Measurements from ENCODE around the gene WNK3. TPM values are rescaled to one million over a fixed set of nuclear protein-coding genes. Genes with fewer than 3 reads are reported as not detected.

The WNK3 gene
- total RNA-seq, 4 donors from 2014 or later = 0.18 to 0.83 (median 0.53) TPM

DNA sequence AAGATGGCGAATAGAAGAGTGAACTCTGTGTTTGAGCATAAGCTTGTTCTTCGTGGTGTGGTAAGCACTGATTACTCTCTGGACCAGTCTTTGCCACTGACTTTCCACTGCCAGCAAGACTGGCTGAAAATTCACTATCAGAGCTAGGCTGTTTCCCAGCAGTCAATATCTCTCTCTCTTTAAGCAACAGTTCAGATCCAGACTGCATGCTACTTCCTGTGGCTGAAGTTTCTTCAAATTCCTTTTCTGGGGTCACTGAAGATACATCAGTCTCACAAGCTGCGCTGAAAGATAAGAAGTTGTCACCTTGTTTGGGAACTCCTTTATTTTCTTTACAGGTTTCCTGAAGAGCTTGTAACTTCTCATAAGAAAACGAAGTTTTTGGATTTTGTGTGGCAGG is 120.8 kb downstream of the WNK3 start:
- H3K4me1 ChIP-seq = no peaks in the 10 kb centered on the region
- H3K27ac ChIP-seq = no peak overlapping the region
- no peak for TF ChIP-seq POLR2A (IDR thresholded peaks at IDR 0.05)
- TF ChIP-seq, protein P1, sequence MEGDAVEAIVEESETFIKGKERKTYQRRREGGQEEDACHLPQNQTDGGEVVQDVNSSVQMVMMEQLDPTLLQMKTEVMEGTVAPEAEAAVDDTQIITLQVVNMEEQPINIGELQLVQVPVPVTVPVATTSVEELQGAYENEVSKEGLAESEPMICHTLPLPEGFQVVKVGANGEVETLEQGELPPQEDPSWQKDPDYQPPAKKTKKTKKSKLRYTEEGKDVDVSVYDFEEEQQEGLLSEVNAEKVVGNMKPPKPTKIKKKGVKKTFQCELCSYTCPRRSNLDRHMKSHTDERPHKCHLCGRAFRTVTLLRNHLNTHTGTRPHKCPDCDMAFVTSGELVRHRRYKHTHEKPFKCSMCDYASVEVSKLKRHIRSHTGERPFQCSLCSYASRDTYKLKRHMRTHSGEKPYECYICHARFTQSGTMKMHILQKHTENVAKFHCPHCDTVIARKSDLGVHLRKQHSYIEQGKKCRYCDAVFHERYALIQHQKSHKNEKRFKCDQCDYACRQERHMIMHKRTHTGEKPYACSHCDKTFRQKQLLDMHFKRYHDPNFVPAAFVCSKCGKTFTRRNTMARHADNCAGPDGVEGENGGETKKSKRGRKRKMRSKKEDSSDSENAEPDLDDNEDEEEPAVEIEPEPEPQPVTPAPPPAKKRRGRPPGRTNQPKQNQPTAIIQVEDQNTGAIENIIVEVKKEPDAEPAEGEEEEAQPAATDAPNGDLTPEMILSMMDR (IDR thresholded peaks at IDR 0.05) = no peak
- no peaks in the 10 kb centered on the region for H3K27me3 ChIP-seq
- no peak for DNase-seq
- H3K36me3 ChIP-seq = no peaks in the 10 kb centered on the region
- no peaks in the 10 kb centered on the region for H3K9me3 ChIP-seq
- H3K4me3 ChIP-seq = no peak overlapping the region

DNA sequence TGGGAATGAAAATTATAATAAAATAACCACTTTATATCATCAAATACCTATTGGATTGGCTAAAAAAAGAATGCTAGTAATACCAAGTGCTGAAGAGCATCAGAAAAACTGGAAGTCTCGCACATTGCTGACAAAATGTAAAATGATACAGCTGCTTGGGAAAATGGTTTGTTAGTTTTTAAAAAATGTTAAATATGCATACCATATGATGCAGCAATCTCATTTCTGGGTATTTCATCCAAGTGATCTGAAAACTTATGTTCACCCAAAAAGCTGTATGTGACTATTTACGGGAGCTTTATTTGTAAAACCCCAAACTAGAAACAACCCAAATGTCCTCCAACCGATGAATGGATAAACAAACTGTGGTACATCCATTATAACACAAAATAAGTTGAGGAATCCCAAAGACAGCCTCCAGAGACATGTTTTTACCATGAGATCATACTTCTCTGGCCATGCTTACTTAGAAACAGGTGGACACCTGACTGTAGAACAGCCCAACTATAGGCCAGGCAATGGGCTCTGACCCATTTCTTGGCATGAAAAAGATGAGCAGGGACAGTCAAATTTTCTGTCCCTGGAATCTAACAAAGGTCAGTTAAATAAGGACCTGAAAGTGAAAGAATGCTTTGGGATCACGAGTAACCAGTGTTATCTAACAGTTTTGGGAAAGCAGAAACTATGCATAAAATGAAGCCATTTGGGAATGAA is 127.3 kb downstream of the WNK3 start:
- H3K36me3 ChIP-seq = no peaks in the 10 kb centered on the region
- no peak for DNase-seq
- no peaks in the 10 kb centered on the region for H3K4me1 ChIP-seq
- H3K9me3 ChIP-seq = no peaks in the 10 kb centered on the region
- no peak overlapping the region for H3K27ac ChIP-seq
- TF ChIP-seq POLR2A (IDR thresholded peaks at IDR 0.05) = no peak
- TF ChIP-seq, protein P1 (IDR thresholded peaks at IDR 0.05) = no peak
- no peaks in the 10 kb centered on the region for H3K27me3 ChIP-seq
- H3K4me3 ChIP-seq = no peak overlapping the region

DNA sequence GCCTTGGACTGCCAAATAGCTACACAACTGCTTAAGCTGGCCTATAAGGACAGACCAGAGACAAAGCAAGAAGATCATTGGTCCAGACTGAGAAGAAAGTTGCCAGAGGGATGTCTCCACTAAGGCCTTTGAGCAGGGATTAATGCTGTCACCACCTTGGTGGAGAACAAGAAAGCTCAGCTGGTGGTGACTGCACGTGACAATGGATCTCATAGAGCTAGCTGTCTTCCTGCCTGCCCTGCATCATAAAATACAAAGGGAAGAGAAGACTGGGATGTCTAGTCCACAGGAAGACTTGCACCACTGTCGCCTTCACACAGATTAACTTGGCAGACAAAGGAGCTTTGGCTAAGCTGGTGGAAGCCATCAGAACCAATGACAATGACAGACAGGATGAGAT is 134.3 kb downstream of the WNK3 start:
- no peaks in the 10 kb centered on the region for H3K36me3 ChIP-seq
- no peaks in the 10 kb centered on the region for H3K4me1 ChIP-seq
- H3K9me3 ChIP-seq = no peaks in the 10 kb centered on the region
- DNase-seq = no peak
- no peak overlapping the region for H3K27ac ChIP-seq
- no peaks in the 10 kb centered on the region for H3K27me3 ChIP-seq
- H3K4me3 ChIP-seq = no peak overlapping the region
- TF ChIP-seq, protein P1 (IDR thresholded peaks at IDR 0.05) = no peak
- TF ChIP-seq POLR2A (IDR thresholded peaks at IDR 0.05) = no peak

DNA sequence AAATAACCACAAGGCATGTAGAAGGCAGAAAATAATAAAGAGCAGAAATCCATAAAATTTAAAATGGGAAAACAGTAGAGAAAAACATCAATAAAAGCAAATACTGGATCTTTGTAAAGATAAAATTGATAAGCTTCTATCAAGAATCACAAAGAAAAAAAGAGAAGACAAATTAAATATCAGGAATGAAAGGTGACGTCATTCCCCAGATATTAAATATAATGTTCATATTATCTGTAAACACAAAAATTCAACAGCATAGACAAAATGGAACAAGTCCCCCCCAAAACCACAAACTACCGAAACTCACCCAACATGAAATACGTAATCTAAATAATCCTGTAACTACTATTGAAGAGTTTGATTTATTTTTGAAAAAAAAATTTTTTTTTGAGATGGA is 144.2 kb downstream of the WNK3 start:
- Histone ChIP-seq H3K27me3 (no peaks in the 10 kb centered on the region), H3K4me3 (no peak overlapping the region), H3K4me1 (no peaks in the 10 kb centered on the region), H3K36me3 (no peaks in the 10 kb centered on the region), H3K9me3 (no peaks in the 10 kb centered on the region), H3K27ac (no peak overlapping the region)
- TF ChIP-seq, protein P1 (IDR thresholded peaks at IDR 0.05) = no peak
- TF ChIP-seq POLR2A (IDR thresholded peaks at IDR 0.05) = no peak
- DNase-seq = no peak

DNA sequence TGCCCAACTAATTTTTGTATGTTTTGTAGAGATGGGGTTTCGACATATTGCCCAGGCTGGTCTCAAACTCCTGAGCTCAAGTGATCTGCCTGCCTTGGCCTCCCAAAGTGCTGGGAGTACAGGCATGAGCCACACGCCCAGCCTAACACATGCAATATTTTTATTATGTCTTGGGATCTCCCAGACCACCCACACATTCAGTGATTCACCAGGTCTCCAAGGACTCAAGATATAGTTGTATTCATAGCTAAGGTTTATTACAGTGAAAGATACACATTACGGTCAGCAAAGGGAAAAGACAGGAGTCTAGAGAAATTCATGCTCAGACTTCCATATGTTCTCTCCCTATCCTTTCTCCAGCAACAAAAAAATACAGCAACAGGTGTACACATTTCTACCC is 149.3 kb downstream of the WNK3 start:
- H3K4me1 ChIP-seq = no peaks in the 10 kb centered on the region
- no peaks in the 10 kb centered on the region for H3K27me3 ChIP-seq
- DNase-seq = no peak
- H3K27ac ChIP-seq = no peak overlapping the region
- H3K9me3 ChIP-seq = no peaks in the 10 kb centered on the region
- no peaks in the 10 kb centered on the region for H3K36me3 ChIP-seq
- no peak for TF ChIP-seq POLR2A (IDR thresholded peaks at IDR 0.05)
- TF ChIP-seq, protein P1 (IDR thresholded peaks at IDR 0.05) = no peak
- H3K4me3 ChIP-seq = no peak overlapping the region
